Uterus (tissue), 2 donors: ENCODE data around the gene CCNE1.

ENCODE experiments used
- CTCF ChIP-seq, 4 experiments: fragments of 200-600 bp in 2 of 4; fragments of 450-650 bp in 2 of 4; sonication (generic) in 2 of 4; IDR thresholded peaks; one replicate each; pipeline ENCODE4 v1.5.1; 2016 to 2019; ENCODE audit warnings: antibody characterized with exemption in 4 of 4, mild to moderate bottlenecking in 2 of 4, moderate library complexity in 1 of 4
- POLR2A ChIP-seq, 2 donors: fragments of 450-650 bp; IDR thresholded peaks; one replicate each; pipeline ENCODE4 v1.6.1; 2016; ENCODE audit warnings: antibody characterized with exemption in 2 of 2, mild to moderate bottlenecking in 1 of 2, moderate library complexity in 1 of 2

DNA sequence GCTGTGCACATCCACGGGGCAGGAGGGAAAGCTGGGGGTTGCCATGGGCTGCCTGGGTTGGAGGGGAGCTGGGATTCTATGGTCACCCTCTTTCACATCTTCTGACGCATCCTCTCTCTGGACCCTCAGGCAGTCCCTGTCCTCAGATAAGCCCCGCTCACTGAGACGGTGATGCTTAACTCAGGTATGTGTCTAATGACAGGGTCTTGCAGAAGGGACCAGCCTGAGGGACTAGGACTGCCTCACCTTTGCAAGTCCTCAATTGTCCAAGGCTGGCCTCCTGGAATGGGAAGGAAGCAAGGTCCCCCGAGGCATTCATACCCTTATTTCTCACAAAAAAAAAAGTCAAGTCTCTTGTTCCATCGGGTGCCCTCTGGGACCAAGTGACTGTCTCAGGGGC, 37.7 kb upstream of the CCNE1 start:
- TF ChIP-seq CTCF (IDR thresholded peaks at IDR 0.05) = no peak
- no peak for TF ChIP-seq POLR2A (IDR thresholded peaks at IDR 0.05)
